ENCODE data around the gene POC1A.

- TF ChIP-seq, protein P1, sequence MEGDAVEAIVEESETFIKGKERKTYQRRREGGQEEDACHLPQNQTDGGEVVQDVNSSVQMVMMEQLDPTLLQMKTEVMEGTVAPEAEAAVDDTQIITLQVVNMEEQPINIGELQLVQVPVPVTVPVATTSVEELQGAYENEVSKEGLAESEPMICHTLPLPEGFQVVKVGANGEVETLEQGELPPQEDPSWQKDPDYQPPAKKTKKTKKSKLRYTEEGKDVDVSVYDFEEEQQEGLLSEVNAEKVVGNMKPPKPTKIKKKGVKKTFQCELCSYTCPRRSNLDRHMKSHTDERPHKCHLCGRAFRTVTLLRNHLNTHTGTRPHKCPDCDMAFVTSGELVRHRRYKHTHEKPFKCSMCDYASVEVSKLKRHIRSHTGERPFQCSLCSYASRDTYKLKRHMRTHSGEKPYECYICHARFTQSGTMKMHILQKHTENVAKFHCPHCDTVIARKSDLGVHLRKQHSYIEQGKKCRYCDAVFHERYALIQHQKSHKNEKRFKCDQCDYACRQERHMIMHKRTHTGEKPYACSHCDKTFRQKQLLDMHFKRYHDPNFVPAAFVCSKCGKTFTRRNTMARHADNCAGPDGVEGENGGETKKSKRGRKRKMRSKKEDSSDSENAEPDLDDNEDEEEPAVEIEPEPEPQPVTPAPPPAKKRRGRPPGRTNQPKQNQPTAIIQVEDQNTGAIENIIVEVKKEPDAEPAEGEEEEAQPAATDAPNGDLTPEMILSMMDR (conservative IDR thresholded peaks at IDR 0.05; ENCODE audit: low read depth, low read length), result no peak
- TF ChIP-seq EZH2phosphoT487 (IDR thresholded peaks at IDR 0.05; ENCODE audit: borderline replicate concordance, low read length), result no peak
These were observed 1.7 kb upstream of the POC1A start for GRCh38 chr3:52155912-52156311.
